K562 (cell line): Measurements from ENCODE around the gene ACTRT3. TPM values are rescaled to one million over a fixed set of nuclear protein-coding genes. Genes with fewer than 3 reads are reported as not detected.
A peak's percentile ranks its signal among the peaks of the same experiment; 100 is the strongest.

ENCODE experiments used
- CXXC5 ChIP-seq: fragments of 250-450 bp; sonication (Bioruptor Pico); IDR thresholded peaks from 2 replicates; pipeline ENCODE4 v1.8.0; 2022; ENCODE audit warnings: inconsistent platforms, mild to moderate bottlenecking, moderate library complexity
- ELF1 ChIP-seq: fragments of 200-800 bp; sonication (Bioruptor generic); IDR thresholded peaks from 2 replicates; pipeline ENCODE4 v1.6.1; 2016; ENCODE audit warnings: missing genetic modification characterization, missing compliant biosample characterization
- PHB2 ChIP-seq: fragments of 450-650 bp; IDR thresholded peaks from 2 replicates; pipeline ENCODE4 v1.6.1; 2017; ENCODE audit warnings: low read depth
- RAD51 ChIP-seq: fragments of 450-650 bp; IDR thresholded peaks from 2 replicates; pipeline ENCODE4 v1.7.1; 2016; ENCODE audit warnings: low read depth, mild to moderate bottlenecking, borderline replicate concordance
- RB1 ChIP-seq: fragments of 450-650 bp; IDR thresholded peaks from 2 replicates; pipeline ENCODE4 v1.6.1; 2017; ENCODE audit warnings: low read depth, mild to moderate bottlenecking
- RBBP5 ChIP-seq: fragments of 200-600 bp; sonication (generic); IDR thresholded peaks from 2 replicates; pipeline ENCODE4 v1.6.1; 2012; ENCODE audit warnings: borderline replicate concordance, mild to moderate bottlenecking, low read length, control low read depth, inconsistent platforms; ENCODE audit not compliant: insufficient read depth, poor library complexity, severe bottlenecking
- SIRT6 ChIP-seq: IDR thresholded peaks from one replicate; pipeline ENCODE4 v1.6.1; 2012; ENCODE audit warnings: low read depth, mild to moderate bottlenecking, control low read depth, inconsistent platforms, low read length, moderate library complexity
- SUPT5H ChIP-seq: fragments of 450-650 bp; IDR thresholded peaks from 2 replicates; pipeline ENCODE4 v1.6.1; 2016
- TEAD1 ChIP-seq, 2 experiments: fragments of 450-650 bp in 1 of 2; sonication (generic) in 1 of 2; formaldehyde crosslinking; IDR thresholded peaks; 2 replicates each; pipeline versions ENCODE4 v1.4.0 to v1.8.0; 2020 to 2022; ENCODE audit warnings: mild to moderate bottlenecking in 2 of 2, missing genetic modification reagents in 1 of 2
- ZNF76 ChIP-seq: fragments of 250-450 bp; sonication (Bioruptor Pico); IDR thresholded peaks from 2 replicates; pipeline ENCODE4 v1.4.0; 2020; ENCODE audit warnings: mild to moderate bottlenecking, moderate library complexity, borderline replicate concordance
- polyA plus RNA-seq, 8 experiments: library from polyadenylated mRNA; depleted of rRNA in 4 of 8; stranded (reverse) in 5 of 8; unstranded in 3 of 8; fragments of >200 nt; fragmentation: Nextera tagmentation in 2 of 8; fragmentation: Illumina TruSeq in 1 of 8; extraction: Ambion mirVana in 2 of 8; extraction: Trizol in 1 of 8; gene quantifications; 2 replicates each; pipeline versions ENCODE4 v1.2.1 to v1.2.3, GENCODE V29; 2011 to 2014; ENCODE audit warnings: inconsistent platforms in 1 of 8, missing spikeins in 1 of 8
- total RNA-seq, 7 experiments: library from RNA; depleted of rRNA in 6 of 7; stranded (reverse); fragments of >200 nt in 6 of 7; fragmentation: Illumina TruSeq in 2 of 7; extraction: Trizol in 2 of 7; gene quantifications; 2 replicates each; pipeline versions ENCODE4 v1.2.1 to v1.2.3, GENCODE V29; 2011 to 2021; ENCODE audit warnings: low replicate concordance in 1 of 7
- TF ChIP-seq, protein P1 (sequence below): fragments of 200-800 bp; sonication (Bioruptor generic); IDR thresholded peaks from 2 replicates; pipeline ENCODE4 v1.6.1; 2016; ENCODE audit warnings: missing genetic modification characterization, missing compliant biosample characterization
- TF ChIP-seq, protein P2 (sequence below): sonication (generic); formaldehyde crosslinking; IDR thresholded peaks from 2 replicates; pipeline ENCODE4 v1.8.1; 2023; ENCODE audit warnings: mild to moderate bottlenecking, missing genetic modification reagents
- TF ChIP-seq, protein P3 (sequence below): sonication (generic); formaldehyde crosslinking; IDR thresholded peaks from 2 replicates; pipeline ENCODE4 v1.5.0; 2020; ENCODE audit warnings: missing genetic modification reagents
- TF ChIP-seq, protein P4 (sequence below): sonication (generic); formaldehyde crosslinking; IDR thresholded peaks from 2 replicates; pipeline ENCODE4 v1.8.0; 2022; ENCODE audit warnings: mild to moderate bottlenecking, missing genetic modification reagents

The ACTRT3 gene
- total and polyA plus RNA-seq, 9 of the 15 experiments (the other 6 are each of a cell fraction or from before 2014, with no cell fraction given): 0.06 to 0.11 (median 0.07) TPM; not detected in 5

DNA sequence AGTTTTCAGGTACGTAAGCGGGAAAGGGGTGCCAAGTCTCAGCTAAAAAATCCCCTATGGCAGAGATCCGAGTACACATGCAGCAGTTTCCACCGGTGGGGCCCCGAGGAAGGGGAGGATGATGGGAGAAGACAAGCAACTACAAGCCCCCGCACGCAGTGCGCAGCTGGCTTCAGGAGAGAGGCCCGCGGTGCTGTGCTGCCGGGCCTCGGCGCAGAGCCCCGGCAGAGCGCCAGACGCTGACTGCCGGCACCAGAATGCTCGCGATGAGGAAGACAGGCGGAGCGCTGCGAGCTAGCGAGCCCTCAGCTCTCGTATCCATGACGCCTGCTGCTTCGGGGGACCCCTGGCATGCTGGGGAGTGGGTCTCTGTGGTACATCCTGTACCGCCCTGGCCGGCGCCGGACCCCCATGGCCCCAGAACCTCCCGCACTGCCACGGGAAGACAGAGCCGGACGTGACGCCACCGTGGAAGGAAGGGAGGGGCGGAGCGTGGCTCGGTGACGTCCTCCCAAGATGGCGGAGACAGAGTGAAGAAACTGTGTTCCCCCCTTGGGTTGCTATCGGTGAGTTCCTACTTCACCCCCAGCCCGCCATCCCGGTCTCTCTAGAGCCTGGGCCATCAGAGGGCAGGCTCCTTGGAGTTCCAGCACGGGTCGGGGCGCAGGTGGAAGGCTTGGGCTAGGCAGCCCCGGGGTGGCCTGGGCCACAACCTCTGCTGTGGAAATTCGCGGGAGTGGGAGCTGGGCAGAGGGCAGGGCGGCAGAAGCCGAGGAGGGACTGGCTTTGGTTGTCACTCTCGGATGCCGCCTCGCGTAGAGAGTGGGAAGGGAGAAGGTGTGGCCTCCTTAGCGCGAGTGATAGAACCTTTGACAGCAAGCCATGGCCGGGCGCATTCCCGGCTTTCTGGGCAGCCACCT lies 3.8 kb upstream of the ACTRT3 start, which contains the start of gene MYNN (continued):
- TF ChIP-seq, protein P1, sequence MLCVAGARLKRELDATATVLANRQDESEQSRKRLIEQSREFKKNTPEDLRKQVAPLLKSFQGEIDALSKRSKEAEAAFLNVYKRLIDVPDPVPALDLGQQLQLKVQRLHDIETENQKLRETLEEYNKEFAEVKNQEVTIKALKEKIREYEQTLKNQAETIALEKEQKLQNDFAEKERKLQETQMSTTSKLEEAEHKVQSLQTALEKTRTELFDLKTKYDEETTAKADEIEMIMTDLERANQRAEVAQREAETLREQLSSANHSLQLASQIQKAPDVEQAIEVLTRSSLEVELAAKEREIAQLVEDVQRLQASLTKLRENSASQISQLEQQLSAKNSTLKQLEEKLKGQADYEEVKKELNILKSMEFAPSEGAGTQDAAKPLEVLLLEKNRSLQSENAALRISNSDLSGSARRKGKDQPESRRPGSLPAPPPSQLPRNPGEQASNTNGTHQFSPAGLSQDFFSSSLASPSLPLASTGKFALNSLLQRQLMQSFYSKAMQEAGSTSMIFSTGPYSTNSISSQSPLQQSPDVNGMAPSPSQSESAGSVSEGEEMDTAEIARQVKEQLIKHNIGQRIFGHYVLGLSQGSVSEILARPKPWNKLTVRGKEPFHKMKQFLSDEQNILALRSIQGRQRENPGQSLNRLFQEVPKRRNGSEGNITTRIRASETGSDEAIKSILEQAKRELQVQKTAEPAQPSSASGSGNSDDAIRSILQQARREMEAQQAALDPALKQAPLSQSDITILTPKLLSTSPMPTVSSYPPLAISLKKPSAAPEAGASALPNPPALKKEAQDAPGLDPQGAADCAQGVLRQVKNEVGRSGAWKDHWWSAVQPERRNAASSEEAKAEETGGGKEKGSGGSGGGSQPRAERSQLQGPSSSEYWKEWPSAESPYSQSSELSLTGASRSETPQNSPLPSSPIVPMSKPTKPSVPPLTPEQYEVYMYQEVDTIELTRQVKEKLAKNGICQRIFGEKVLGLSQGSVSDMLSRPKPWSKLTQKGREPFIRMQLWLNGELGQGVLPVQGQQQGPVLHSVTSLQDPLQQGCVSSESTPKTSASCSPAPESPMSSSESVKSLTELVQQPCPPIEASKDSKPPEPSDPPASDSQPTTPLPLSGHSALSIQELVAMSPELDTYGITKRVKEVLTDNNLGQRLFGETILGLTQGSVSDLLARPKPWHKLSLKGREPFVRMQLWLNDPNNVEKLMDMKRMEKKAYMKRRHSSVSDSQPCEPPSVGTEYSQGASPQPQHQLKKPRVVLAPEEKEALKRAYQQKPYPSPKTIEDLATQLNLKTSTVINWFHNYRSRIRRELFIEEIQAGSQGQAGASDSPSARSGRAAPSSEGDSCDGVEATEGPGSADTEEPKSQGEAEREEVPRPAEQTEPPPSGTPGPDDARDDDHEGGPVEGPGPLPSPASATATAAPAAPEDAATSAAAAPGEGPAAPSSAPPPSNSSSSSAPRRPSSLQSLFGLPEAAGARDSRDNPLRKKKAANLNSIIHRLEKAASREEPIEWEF (CRISPR knock-in tag): no peak
- TF ChIP-seq RAD51: no peak
- TF ChIP-seq ELF1 (tag): 0 out of 2 replicates have a peak, but pooled peaks have one; percentile 13
- peak; percentile 98 for TF ChIP-seq SUPT5H
- peak; percentile 96 for TF ChIP-seq RBBP5
- TF ChIP-seq PHB2: no peak
- TF ChIP-seq, protein P2, sequence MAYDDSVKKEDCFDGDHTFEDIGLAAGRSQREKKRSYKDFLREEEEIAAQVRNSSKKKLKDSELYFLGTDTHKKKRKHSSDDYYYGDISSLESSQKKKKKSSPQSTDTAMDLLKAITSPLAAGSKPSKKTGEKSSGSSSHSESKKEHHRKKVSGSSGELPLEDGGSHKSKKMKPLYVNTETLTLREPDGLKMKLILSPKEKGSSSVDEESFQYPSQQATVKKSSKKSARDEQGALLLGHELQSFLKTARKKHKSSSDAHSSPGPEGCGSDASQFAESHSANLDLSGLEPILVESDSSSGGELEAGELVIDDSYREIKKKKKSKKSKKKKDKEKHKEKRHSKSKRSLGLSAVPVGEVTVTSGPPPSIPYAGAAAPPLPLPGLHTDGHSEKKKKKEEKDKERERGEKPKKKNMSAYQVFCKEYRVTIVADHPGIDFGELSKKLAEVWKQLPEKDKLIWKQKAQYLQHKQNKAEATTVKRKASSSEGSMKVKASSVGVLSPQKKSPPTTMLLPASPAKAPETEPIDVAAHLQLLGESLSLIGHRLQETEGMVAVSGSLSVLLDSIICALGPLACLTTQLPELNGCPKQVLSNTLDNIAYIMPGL (CRISPR knock-in tag): peak; percentile 49; the same call in 1 of the 2 replicates
- TF ChIP-seq RB1: peak; percentile 71
- TF ChIP-seq ZNF76 (CRISPR knock-in tag): no peak; the same call in 1 of the 2 replicates
- peak in 1 of 2 experiments; percentile 72; a peak in 2 of 4 replicates for TF ChIP-seq TEAD1 (CRISPR knock-in tag; IDR thresholded peaks at IDR 0.05)
- peak; percentile 76 for TF ChIP-seq CXXC5
- TF ChIP-seq, protein P3, sequence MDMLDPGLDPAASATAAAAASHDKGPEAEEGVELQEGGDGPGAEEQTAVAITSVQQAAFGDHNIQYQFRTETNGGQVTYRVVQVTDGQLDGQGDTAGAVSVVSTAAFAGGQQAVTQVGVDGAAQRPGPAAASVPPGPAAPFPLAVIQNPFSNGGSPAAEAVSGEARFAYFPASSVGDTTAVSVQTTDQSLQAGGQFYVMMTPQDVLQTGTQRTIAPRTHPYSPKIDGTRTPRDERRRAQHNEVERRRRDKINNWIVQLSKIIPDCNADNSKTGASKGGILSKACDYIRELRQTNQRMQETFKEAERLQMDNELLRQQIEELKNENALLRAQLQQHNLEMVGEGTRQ: no peak
- TF ChIP-seq, protein P4, sequence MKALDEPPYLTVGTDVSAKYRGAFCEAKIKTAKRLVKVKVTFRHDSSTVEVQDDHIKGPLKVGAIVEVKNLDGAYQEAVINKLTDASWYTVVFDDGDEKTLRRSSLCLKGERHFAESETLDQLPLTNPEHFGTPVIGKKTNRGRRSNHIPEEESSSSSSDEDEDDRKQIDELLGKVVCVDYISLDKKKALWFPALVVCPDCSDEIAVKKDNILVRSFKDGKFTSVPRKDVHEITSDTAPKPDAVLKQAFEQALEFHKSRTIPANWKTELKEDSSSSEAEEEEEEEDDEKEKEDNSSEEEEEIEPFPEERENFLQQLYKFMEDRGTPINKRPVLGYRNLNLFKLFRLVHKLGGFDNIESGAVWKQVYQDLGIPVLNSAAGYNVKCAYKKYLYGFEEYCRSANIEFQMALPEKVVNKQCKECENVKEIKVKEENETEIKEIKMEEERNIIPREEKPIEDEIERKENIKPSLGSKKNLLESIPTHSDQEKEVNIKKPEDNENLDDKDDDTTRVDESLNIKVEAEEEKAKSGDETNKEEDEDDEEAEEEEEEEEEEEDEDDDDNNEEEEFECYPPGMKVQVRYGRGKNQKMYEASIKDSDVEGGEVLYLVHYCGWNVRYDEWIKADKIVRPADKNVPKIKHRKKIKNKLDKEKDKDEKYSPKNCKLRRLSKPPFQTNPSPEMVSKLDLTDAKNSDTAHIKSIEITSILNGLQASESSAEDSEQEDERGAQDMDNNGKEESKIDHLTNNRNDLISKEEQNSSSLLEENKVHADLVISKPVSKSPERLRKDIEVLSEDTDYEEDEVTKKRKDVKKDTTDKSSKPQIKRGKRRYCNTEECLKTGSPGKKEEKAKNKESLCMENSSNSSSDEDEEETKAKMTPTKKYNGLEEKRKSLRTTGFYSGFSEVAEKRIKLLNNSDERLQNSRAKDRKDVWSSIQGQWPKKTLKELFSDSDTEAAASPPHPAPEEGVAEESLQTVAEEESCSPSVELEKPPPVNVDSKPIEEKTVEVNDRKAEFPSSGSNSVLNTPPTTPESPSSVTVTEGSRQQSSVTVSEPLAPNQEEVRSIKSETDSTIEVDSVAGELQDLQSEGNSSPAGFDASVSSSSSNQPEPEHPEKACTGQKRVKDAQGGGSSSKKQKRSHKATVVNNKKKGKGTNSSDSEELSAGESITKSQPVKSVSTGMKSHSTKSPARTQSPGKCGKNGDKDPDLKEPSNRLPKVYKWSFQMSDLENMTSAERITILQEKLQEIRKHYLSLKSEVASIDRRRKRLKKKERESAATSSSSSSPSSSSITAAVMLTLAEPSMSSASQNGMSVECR (CRISPR knock-in tag): peak; percentile 81
- TF ChIP-seq SIRT6: no peak
